ENCODE measurements around the gene LRRC56.

LRRC56 gene

DNA sequence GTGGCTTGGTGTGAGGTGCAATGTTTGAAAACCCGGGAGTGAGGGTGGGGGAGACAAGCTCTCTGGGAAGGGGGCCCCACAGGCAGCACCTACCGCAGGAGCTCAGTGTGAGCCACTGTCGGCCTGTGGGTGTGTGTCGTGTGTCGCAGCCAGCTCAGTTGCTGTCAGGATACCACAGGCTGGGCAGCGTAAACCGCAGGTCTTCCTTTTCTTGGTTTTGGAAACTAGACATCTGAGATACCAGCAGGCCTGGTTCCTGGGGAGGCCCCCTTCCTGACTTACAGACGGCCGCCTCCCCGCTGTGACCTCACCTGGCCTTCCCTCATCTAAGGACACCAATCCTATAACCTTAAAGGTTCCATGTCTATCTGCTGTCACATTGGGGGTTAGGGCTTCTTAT, 59.0 kb downstream of the LRRC56 start:
- peak overlapping the region; percentile 32 for H3K4me3 Mint-ChIP-seq
- H3K4me1 Mint-ChIP-seq: peaks cover 28% of the 10 kb centered on the region
- no peak for DNase-seq (ENCODE audit: low spot score in 2 of 2)
- H3K36me3 Mint-ChIP-seq: peaks cover 95% of the 10 kb centered on the region
- no peaks in the 10 kb centered on the region for H3K9me3 Mint-ChIP-seq
- H3K27ac Mint-ChIP-seq: peak overlapping the region; percentile 83
- ATAC-seq: peak; percentile 84

DNA sequence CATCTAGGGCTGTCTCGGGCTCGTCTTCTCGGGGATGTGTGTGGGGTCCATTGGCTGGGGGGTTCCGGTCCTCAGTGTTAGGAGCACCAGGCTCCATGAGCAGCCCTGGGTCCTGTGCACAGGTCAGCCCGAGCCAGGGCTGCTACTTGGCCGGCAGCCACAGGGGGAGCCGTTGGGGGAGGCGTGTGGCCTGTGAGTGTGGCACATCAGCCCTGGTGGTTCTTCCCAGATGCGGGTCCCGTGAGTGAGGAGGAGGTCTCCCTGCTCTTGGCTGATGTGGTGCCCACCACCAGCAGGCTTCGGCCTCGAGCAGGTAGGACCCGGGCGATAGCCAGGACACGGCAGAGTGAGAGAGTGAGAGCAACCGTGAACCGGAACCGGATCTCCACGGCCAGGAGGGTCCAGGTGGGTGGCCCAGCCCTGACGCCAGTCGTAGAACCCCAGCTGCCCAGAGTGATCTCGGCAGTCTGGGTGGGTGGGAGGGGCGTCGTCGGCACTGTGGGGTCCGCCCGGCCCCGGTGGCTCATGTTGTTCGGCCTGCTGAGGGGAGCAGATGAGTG, 59.9 kb downstream of the LRRC56 start:
- Mint-ChIP-seq H3K4me1 (peaks cover 28% of the 10 kb centered on the region), H3K9me3 (no peaks in the 10 kb centered on the region), H3K27ac (peak overlapping the region; percentile 83), H3K36me3 (peaks cover 95% of the 10 kb centered on the region), H3K4me3 (no peak overlapping the region)
- DNase-seq (ENCODE audit: low spot score in 2 of 2): no peak
- peak; percentile 40 for ATAC-seq

DNA sequence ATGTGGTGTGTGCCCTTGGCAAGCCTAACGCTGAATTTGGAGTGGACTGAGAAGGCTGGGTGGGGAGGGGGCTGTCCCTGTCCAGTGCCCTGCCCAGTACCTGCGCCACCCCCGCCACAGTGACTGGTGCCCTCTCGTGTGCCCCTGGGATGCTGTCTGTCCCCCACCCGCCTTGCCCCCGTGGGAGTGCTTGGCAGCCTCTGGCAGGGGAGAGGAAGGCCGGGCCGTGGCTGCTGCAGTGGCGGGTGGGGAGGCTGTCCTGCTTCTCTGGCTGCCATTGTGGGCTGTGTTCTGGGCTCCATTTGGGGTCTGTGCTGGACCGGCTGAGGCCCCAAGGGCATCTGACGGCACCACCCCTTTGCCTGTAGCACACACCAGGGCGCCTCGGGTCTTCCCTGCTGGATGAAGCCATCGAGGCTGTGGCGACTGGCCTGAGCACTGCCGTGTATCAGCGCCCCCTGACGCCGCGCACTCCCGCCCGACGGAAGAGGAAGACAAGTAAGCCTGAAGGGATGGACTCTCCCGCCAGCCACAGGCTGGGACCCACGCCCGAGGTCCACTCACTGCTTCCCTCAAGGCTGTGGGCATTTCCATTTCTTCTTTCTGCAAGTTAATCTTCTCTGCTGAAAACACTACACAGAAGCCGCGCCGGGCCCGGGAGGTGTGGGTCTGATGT, 60.8 kb downstream of the LRRC56 start:
- DNase-seq (ENCODE audit: low spot score in 2 of 2): no peak
- peaks cover 95% of the 10 kb centered on the region for H3K36me3 Mint-ChIP-seq
- peaks cover 25% of the 10 kb centered on the region for H3K4me1 Mint-ChIP-seq
- ATAC-seq: no peak
- H3K27ac Mint-ChIP-seq: no peak overlapping the region
- H3K4me3 Mint-ChIP-seq: no peak overlapping the region
- no peaks in the 10 kb centered on the region for H3K9me3 Mint-ChIP-seq

DNA sequence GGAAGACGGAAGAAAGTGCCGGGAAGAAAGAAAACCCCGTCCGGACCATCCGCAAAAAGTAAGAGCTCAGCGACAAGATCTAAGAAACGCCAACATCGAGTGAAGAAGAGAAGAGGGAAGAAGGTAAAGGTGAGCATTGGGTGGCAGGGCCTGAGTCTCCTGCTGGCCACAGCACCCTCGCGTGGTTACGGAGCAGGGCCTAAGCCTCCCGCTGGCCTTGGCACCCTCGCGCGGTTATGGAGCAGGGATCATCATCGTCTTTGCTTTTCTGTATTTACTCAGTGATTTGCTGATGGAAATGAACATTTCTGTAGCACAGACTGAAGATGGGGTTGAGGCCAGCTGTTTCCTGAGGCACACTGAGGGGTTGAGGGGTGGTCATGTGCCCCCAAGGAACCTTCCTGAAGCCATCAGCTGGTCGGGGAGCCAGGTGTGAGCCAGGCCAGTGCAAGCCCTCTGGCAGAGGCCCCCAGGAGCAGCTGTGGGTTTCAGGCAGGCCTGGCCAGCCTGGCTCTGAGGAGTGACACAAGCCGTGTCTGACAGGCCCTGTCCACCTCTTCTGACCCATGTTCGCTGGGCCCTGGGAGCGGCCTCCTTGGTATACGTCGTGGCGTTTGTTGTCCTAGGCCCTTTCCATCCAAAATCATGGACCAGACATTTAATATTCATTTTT, 64.4 kb downstream of the LRRC56 start:
- ATAC-seq (no peak), DNase-seq (ENCODE audit: low spot score in 2 of 2) (no peak)
- Mint-ChIP-seq H3K27ac (peak overlapping the region; percentile 76), H3K9me3 (no peaks in the 10 kb centered on the region), H3K4me1 (peaks cover 6% of the 10 kb centered on the region), H3K36me3 (peaks cover 91% of the 10 kb centered on the region), H3K4me3 (no peak overlapping the region)

DNA sequence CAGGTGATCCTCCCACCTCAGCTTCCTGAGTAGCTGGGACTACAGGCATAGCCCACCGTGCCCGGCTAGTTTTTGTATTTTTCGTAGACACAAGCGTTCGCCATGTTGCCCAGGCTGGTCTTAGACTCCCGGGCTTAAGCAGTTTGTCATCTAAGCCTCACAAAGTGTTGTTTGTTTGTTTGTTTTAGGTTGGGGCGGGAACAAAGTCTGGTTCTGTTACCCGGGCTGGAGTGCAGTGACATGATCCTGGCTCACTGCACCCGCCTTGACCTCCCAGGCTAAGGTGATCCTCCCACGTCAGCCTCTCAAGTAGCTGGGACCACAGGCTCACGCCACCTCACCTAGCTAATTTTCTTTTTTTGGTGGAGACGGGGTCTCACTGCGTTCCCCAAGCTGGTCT, 65.8 kb downstream of the LRRC56 start:
- Mint-ChIP-seq H3K4me1 (no peaks in the 10 kb centered on the region), H3K9me3 (no peaks in the 10 kb centered on the region), H3K4me3 (no peak overlapping the region), H3K27ac (no peak overlapping the region), H3K36me3 (peaks cover 95% of the 10 kb centered on the region)
- ATAC-seq (no peak), DNase-seq (ENCODE audit: low spot score in 2 of 2) (no peak)
